ENCODE measurements around the gene CYP2C18.
"Not testable (repeated sequence)": the region's sequence is repeated elsewhere in the genome, so short reads cannot be mapped to it uniquely, and the experiment has no call there.

The CYP2C18 gene

DNA sequence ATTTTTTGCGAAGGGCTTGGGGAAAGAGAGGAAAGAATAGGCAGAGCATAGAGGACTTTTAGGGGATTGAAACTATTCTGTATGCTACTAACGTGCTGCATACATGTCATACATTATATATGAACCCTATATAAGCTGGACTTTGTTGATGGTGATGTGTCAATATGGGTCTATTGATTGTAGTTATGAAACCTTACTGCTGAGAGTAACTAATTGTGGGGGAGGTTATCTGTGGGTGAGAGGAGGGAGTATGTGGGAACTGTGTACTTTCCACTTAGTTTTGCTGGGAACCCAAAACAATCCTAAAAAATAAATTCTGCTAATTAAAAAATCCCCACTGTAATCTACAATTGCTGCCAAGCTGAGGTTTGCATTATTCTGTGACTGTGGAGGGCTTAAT, 63.6 kb downstream of the CYP2C18 start:
- no peak for DNase-seq (ENCODE audit: low read depth in 2 of 2)

DNA sequence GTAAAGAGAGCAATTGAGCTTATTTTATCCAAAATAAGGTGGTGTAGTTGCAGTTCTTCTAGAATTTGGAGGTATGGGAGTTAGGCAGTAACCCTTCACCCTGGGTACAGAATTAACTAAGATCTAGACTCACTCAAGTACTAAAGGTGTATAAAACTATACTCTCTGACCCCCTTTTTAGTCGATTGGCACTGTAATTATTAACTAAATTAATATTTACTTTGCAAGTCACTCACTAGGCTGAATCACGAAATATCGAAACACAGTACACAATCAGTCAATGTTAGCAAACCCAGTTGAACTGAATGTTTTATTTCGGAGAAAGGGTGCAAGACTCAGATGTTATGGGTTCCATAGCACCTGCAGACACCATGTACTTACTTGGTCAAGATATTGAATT, 64.3 kb downstream of the CYP2C18 start:
- no peak for DNase-seq (ENCODE audit: low read depth in 2 of 2)

DNA sequence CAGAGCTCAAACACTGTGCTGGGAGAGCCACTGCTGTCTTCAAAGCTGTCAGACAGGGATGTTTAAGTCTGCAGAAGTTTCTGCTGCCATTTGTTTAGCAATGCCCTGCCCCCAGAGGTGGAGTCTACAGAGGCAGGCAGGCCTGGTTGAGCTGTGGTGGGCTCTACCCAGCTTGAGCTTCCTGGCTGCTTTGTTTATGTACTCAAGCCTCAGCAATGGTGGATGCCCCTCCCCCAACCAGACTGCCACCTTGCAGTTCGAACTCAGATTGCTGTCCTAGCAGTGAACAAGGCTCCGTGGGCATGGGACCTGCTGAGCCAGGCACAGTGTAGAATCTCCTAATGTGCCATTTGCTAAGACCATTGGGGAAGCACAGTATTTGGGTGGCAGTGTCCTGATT, 74.4 kb downstream of the CYP2C18 start:
- no peak for DNase-seq (ENCODE audit: low read depth in 2 of 2)

DNA sequence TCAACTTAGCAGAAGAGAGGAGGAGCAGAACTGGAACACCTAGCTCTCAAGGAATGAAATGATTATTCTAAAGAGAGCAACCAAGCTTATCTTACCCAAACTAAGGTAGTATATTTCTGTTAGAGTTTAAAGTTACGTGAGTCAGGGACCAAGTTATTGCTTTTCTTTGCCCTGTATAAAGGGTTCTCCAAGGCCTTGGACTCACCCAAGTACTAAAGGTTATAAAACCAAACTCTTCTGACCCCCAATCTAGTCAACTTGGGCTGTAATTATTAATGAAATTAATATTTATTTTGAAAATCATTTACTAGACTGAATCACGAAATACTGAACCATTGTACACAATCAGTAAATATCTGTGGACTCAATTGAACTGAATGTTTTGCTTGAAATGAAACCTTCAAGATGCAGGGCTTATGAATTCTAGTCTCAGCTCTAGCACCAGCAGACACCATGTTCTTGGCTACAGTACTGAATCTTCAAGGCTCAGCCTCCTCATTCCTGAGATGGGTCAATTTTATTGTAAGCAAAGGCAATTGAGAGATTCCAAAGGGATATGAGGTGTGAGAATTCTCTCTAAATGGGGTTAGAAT, 77.2 kb downstream of the CYP2C18 start:
- DNase-seq (ENCODE audit: low read depth in 2 of 2) = no peak

DNA sequence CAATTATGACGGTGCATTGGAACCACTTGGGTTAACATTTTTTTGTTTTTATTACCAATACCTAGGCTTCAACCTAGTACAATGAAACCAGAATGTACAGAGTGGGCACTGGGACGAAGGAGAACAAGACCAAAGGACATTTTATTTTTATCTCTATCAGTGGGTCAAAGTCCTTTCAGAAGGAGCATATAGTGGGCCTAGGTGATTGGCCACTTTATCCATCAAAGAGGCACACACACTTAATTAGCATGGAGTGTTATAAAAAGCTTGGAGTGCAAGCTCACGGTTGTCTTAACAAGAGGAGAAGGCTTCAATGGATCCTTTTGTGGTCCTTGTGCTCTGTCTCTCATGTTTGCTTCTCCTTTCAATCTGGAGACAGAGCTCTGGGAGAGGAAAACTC, 78.9 kb downstream of the CYP2C18 start, which contains the start of gene CYP2C19:
Gene CYP2C19, plus strand, starts transcription at position 289 of the 400 bp plus-strand sequence. Its CDS starts 25 bp downstream, at position 314.
- no peak for DNase-seq (ENCODE audit: low read depth in 2 of 2)

DNA sequence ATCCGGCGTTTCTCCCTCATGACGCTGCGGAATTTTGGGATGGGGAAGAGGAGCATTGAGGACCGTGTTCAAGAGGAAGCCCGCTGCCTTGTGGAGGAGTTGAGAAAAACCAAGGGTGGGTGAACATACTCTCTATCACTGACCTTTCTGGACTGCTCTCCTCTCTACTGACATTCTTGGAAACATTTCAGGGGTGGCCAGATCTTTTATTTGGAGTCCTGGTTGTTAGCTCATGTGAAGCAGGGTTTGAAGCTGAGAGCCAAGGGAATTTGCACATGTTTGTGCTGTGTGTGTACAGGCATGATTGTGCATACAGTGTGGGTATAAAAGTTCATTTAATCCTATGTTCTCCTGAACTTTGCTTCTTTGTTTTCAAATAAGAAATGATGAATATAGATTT, 91.9 kb downstream of the CYP2C18 start:
- not testable (repeated sequence) for DNase-seq (ENCODE audit: low read depth in 2 of 2)

DNA sequence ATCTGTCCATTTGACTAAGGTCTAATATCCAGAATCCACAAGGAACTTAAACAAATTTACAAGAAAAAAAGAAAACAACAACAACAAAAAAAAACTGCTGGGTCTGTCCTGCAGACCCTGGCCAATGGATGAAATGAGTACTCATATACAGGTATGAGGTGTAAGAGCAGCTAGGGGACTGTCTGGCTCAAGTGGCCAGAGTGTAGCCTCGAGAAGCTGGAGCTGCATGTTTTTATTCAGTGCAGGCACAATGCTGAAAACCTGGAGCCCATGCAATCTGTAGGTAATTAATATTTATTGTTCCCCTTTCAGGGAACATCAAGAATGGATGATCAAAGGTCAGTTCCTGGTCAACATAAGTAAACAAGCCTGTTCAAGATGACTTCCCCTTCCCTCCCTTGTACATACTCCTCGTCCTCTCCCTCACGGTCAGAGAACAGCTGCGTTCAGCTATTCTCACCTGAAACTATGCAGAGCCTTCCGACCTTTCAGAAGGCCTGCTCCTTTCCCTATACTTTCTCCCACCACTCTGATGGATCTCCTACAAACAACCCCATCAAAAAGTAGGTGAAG, 94.4 kb downstream of the CYP2C18 start:
- no peak for DNase-seq (ENCODE audit: low read depth in 2 of 2)

DNA sequence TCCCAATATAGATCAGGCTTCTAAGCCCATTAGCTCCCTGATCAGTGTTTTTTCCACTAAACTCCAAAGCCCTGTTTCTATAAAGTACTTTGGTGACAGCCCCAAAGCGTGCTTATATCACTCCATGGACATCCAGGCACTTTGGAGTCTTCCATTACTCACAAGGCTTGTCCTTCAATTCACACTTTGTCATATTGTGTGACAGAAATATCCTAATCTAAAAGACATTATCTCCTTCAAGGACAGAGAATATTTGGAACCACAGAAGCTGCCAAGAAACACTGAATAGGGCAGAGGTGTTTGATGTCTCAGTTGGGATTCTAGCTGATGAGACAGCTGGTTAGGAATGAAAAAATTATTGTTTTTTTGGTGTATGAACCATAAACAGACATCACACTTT, 97.3 kb downstream of the CYP2C18 start:
- DNase-seq (ENCODE audit: low read depth in 2 of 2) = no peak

DNA sequence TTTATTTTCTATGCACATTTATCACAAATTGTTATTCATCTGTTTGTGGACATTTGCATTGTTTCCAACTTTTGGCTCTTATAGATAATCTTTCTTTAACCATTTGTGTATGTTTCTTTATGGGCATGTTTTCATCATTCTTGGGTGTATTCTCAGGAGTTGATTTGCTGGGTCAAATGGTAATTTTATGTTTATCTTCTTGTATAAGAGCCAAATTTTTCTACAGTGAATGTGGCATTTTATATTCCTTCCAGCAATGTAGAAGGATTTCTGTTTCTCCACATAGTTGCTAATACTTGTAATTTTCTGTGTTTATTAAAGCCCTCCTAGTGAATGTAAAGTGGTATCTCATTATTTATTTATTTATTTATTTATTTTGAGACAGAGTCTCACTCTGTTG, 100.7 kb downstream of the CYP2C18 start:
- no peak for DNase-seq (ENCODE audit: low read depth in 2 of 2)

DNA sequence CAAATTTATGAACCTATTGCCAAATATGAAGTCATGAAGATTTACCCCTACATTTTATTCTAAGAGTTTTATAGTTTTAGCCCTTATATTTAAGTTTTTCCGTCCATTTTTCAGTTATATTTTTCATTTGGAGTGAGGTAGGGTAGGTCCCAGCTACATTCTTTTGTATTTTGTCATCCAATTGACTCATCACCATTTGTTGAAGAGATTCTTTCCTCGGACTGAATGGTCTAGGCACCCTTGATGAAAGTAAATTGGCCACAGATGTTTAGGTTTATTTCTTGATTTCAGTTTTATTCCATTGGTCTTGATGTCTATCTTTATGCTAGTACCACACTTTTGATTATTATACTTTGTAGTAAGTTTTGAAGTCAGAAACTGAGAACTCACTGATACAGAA, 101.7 kb downstream of the CYP2C18 start:
- DNase-seq (ENCODE audit: low read depth in 2 of 2) = no peak
